Body of pancreas (tissue), 4 donors: ENCODE data around the gene CRYBA2.

ENCODE experiments used
- POLR2A ChIP-seq, 3 donors: fragments of 450-650 bp; IDR thresholded peaks; one replicate each; pipeline ENCODE4 v1.6.1; 2016; ENCODE audit warnings: antibody characterized with exemption in 3 of 3, mild to moderate bottlenecking in 2 of 3
- TF ChIP-seq, protein P1 (sequence below), 7 experiments: fragments of 450-650 bp in 4 of 7; fragments of 200-600 bp in 3 of 7; sonication (generic) in 3 of 7; IDR thresholded peaks; one replicate each; pipeline ENCODE4 v1.5.1; 2016 to 2019; ENCODE audit warnings: antibody characterized with exemption in 7 of 7

DNA sequence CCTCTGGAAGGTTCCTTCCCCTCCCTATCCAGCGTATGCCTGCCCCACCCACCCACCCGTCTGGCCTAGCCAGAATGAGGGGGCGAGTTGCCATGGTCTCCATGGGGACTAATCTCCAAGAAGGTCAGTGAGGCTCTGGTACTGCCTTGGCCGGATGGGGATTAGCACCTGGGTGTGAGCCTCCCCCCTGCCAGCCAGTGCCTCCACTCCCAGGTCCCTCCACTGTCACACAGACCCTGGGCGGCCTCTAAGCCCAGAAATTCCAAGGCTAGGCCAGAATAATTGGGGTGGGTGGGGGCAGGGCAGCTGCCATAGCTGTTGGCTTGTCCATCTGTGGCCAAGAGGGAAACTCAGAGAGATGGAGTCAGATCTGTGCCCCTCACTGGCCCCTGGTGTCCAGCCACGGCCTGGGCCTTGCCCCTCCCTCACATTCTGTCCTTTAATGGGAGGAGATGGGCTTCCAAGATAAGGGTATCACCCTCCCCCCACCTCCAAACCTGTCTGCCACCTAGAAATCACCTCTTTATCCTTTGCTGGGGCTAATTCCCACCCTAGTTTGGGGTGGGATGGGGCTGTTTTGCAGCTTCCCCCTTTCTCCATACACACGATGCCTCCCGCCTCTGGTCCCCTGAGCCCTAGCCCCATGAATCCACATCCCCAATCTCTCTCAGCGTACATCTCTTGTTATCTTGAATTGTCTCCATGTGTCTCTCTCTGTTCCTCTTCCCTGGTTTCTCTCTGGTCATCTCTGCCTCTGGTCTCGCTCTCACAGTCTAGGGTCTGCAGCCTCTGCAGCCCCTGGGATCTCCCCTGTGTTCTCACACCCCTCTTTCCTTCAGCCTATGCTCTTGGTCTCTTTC, 6.0 kb upstream of the CRYBA2 start:
- TF ChIP-seq, protein P1, sequence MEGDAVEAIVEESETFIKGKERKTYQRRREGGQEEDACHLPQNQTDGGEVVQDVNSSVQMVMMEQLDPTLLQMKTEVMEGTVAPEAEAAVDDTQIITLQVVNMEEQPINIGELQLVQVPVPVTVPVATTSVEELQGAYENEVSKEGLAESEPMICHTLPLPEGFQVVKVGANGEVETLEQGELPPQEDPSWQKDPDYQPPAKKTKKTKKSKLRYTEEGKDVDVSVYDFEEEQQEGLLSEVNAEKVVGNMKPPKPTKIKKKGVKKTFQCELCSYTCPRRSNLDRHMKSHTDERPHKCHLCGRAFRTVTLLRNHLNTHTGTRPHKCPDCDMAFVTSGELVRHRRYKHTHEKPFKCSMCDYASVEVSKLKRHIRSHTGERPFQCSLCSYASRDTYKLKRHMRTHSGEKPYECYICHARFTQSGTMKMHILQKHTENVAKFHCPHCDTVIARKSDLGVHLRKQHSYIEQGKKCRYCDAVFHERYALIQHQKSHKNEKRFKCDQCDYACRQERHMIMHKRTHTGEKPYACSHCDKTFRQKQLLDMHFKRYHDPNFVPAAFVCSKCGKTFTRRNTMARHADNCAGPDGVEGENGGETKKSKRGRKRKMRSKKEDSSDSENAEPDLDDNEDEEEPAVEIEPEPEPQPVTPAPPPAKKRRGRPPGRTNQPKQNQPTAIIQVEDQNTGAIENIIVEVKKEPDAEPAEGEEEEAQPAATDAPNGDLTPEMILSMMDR (IDR thresholded peaks at IDR 0.05): no peak
- no peak for TF ChIP-seq POLR2A (IDR thresholded peaks at IDR 0.05)
